ENCODE data around the gene SLC6A5.

DNA sequence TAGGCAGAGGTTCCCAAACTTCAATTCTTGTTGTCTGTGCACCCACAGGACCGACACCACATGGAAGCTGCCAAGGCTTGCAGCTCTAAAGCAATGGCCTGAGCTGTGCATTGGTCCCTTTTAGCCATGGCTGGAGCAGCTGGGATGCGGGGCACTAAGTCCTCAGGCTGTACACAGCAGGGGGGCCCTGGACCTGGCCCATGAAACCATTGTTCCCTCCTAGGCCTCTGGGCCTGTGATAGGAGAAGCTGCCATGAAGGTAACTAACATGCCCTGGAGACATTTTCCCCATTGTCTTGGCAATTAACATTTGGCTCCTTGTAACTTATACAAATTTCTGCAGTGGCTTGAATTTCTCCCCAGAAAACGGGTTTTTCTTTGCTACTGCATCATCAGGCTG lies 43.6 kb upstream of the SLC6A5 start:
- TF ChIP-seq, protein P1, sequence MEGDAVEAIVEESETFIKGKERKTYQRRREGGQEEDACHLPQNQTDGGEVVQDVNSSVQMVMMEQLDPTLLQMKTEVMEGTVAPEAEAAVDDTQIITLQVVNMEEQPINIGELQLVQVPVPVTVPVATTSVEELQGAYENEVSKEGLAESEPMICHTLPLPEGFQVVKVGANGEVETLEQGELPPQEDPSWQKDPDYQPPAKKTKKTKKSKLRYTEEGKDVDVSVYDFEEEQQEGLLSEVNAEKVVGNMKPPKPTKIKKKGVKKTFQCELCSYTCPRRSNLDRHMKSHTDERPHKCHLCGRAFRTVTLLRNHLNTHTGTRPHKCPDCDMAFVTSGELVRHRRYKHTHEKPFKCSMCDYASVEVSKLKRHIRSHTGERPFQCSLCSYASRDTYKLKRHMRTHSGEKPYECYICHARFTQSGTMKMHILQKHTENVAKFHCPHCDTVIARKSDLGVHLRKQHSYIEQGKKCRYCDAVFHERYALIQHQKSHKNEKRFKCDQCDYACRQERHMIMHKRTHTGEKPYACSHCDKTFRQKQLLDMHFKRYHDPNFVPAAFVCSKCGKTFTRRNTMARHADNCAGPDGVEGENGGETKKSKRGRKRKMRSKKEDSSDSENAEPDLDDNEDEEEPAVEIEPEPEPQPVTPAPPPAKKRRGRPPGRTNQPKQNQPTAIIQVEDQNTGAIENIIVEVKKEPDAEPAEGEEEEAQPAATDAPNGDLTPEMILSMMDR (IDR thresholded peaks at IDR 0.05), result no peak
- TF ChIP-seq RFX5 (IDR thresholded peaks at IDR 0.05; ENCODE audit: low read length), result no peak

All from SK-N-SH (cell line).